Measurements from ENCODE around the gene ARHGEF33.

- TF ChIP-seq CTCF (CRISPR knock-in tag; IDR thresholded peaks at IDR 0.05) (no peak), ZNF274 (CRISPR knock-in tag; IDR thresholded peaks at IDR 0.05) (no peak), ZNF17 (CRISPR knock-in tag; IDR thresholded peaks at IDR 0.05) (no peak), SIN3A (IDR thresholded peaks at IDR 0.05; ENCODE audit: borderline replicate concordance, low read depth, low read length) (no peak), POLR2A (IDR thresholded peaks at IDR 0.05; ENCODE audit: insufficient read depth in 1 of 2, low read depth in 2 of 2, low read length in 2 of 2) (no peak), ZNF510 (CRISPR knock-in tag; IDR thresholded peaks at IDR 0.05; ENCODE audit: low read depth) (no peak), PTBP1 (IDR thresholded peaks at IDR 0.05; ENCODE audit: low read depth, low read length, poor library complexity, severe bottlenecking) (no peak), ZNF326 (CRISPR knock-in tag; IDR thresholded peaks at IDR 0.05; ENCODE audit: borderline replicate concordance) (no peak), ATF7-NPFF (CRISPR knock-in tag; IDR thresholded peaks at IDR 0.05; ENCODE audit: low read depth) (no peak), TCF7L2 (IDR thresholded peaks at IDR 0.05; ENCODE audit: low read depth, low read length) (no peak), MEIS2 (CRISPR knock-in tag; IDR thresholded peaks at IDR 0.05) (no peak), FOXA1 (IDR thresholded peaks at IDR 0.05) (no peak), FOXA1 (CRISPR knock-in tag; IDR thresholded peaks at IDR 0.05) (no peak)
Measured at GRCh38 chr2:38887902-38888554, 1.6 kb upstream of the ARHGEF33 start.
